Measurements from ENCODE around the gene DMAC2L.
"Not testable (repeated sequence)": the region's sequence is repeated elsewhere in the genome, so short reads cannot be mapped to it uniquely, and the experiment has no call there.

Gene DMAC2L

GRCh38 chr14:50357753-50358395, 45.8 kb downstream of the DMAC2L start:
- no peak for DNase-seq

GRCh38 chr14:50359631-50360030, 47.5 kb downstream of the DMAC2L start:
- no peak for DNase-seq

- no peak for DNase-seq
Observed at GRCh38 chr14:50360093-50360492, 48.0 kb downstream of the DMAC2L start.

- DNase-seq, result no peak
Observed at GRCh38 chr14:50360851-50361250, 48.7 kb downstream of the DMAC2L start.

- not testable (repeated sequence) for DNase-seq
Observed at GRCh38 chr14:50361473-50362403, 49.6 kb downstream of the DMAC2L start.

- no peak for DNase-seq
Observed at GRCh38 chr14:50362764-50363713, 50.9 kb downstream of the DMAC2L start.

- DNase-seq, result peak; percentile 72
Observed at GRCh38 chr14:50363714-50364111, 51.6 kb downstream of the DMAC2L start.

- no peak for DNase-seq
Observed at GRCh38 chr14:50364792-50365191, 52.7 kb downstream of the DMAC2L start.

- not testable (repeated sequence) for DNase-seq
Observed at GRCh38 chr14:50365572-50365971, 53.4 kb downstream of the DMAC2L start.

- DNase-seq, result no peak
Observed at GRCh38 chr14:50366115-50366514, 54.0 kb downstream of the DMAC2L start.

- no peak for DNase-seq
Observed at GRCh38 chr14:50366589-50366988, 54.5 kb downstream of the DMAC2L start.

GRCh38 chr14:50371546-50371945, 59.4 kb downstream of the DMAC2L start:
- DNase-seq, result no peak

- no peak for DNase-seq
Observed at GRCh38 chr14:50373959-50374358, 61.8 kb downstream of the DMAC2L start.

- no peak for DNase-seq
Observed at GRCh38 chr14:50375760-50376159, 63.6 kb downstream of the DMAC2L start.

Measured in RPMI8226 (cell line).